K562 (cell line): ENCODE measurements around the gene C19orf44. TPM values are rescaled to one million over a fixed set of nuclear protein-coding genes. Genes with fewer than 3 reads are reported as not detected.

Experiments used
- ATAC-seq: fragments of 200-7000 bp; cut with Tn5 transposase; 3 replicates; pipeline ENCODE4 v1.9.1; 2020; ENCODE audit warnings: moderate library complexity
- BruUV-seq: library from RNA; stranded (reverse); fragments of 400-500 nt; replicated peaks from 2 replicates; lab custom pipeline; 2021; lab: Mats Ljungman, UMichigan
- CTCF ChIA-PET: fragments of 300-600 bp; formaldehyde crosslinking; extraction: SDS; loops from one replicate; lab custom pipeline; 2021; ENCODE audit warnings: low intra/inter-chr PET ratio; lab: Yijun Ruan, JAX
- POLR2A ChIA-PET: fragments of 300-600, 350-650 bp; sonication (Branson Sonifier 250); formaldehyde crosslinking; extraction: SDS; loops from one replicate; lab custom pipeline; 2021; ENCODE audit warnings: antibody characterized with exemption, inconsistent platforms; lab: Yijun Ruan, JAX
- DNase-seq, 4 experiments: peaks; one replicate each; pipeline versions ENCODE4 v3.0.0 to v3.0.0-alpha.2; 2011 to 2018; ENCODE audit warnings: low spot score in 3 of 4, mixed read lengths in 3 of 4; ENCODE audit errors: extremely low read depth in 1 of 4
- FAIRE-seq: peaks from 2 replicates; lab custom pipeline; 2011; peaks lifted over from hg19 to GRCh38; lab: Jason Lieb, UNC
- H2AFZ ChIP-seq: 2 replicates; pipeline ENCODE4 v1.6.0; 2011; ENCODE audit warnings: low read depth, low read length, control low read depth, inconsistent platforms
- H3K27ac ChIP-seq: fragments of 200-600 bp; 3 replicates; pipeline ENCODE4 v1.8.0; 2011; ENCODE audit warnings: low read depth, mild to moderate bottlenecking, control low read depth, inconsistent platforms, low read length, moderate library complexity, mixed read lengths; ENCODE audit errors: extremely low read depth
- H3K27me3 ChIP-seq, 2 experiments: fragments of 300-600 bp in 1 of 2; 2 replicates in 1 of 2; 3 replicates in 1 of 2; pipeline versions ENCODE4 v1.6.0 to v1.8.0; 2011; ENCODE audit warnings: inconsistent platforms in 2 of 2, low read length in 2 of 2, mild to moderate bottlenecking in 1 of 2, mixed read lengths in 1 of 2, moderate library complexity in 1 of 2; ENCODE audit not compliant: control insufficient read depth in 2 of 2, insufficient read depth in 2 of 2
- H3K36me3 ChIP-seq: fragments of 300-600 bp; 3 replicates; pipeline ENCODE4 v1.8.0; 2011; ENCODE audit warnings: mild to moderate bottlenecking, low read length, inconsistent platforms; ENCODE audit not compliant: control insufficient read depth, insufficient read depth
- H3K4me1 ChIP-seq, 2 experiments: fragments of 200-600 bp in 1 of 2; replicated peaks in 1 of 2; 2 replicates in 1 of 2; 3 replicates in 1 of 2; pipeline versions ENCODE4 v1.5.1 to v1.8.0; 2011; ENCODE audit warnings: inconsistent platforms in 2 of 2, low read length in 2 of 2, mild to moderate bottlenecking in 1 of 2, mixed read lengths in 1 of 2, moderate library complexity in 1 of 2; ENCODE audit not compliant: control insufficient read depth in 2 of 2, insufficient read depth in 2 of 2
- H3K4me2 ChIP-seq: 2 replicates; pipeline ENCODE4 v1.6.1; 2011; ENCODE audit warnings: low read length, control low read depth, inconsistent platforms, mixed read lengths; ENCODE audit not compliant: insufficient read depth
- H3K4me3 ChIP-seq: fragments of 200-600 bp; sonication (generic), shearing (Covaris generic); 2 replicates; pipeline ENCODE4 v1.5.1; 2016; ENCODE audit warnings: control low read depth, inconsistent platforms
- H3K79me2 ChIP-seq: fragments of 200-600 bp; 3 replicates; pipeline ENCODE4 v1.8.0; 2011; ENCODE audit warnings: low read length, inconsistent platforms; ENCODE audit not compliant: control insufficient read depth, insufficient read depth
- H3K9ac ChIP-seq, 2 experiments: 2 replicates each; pipeline versions ENCODE4 v1.6.0 to v1.6.1; 2011; ENCODE audit warnings: low read depth in 2 of 2, low read length in 2 of 2, control low read depth in 1 of 2, inconsistent platforms in 1 of 2, mild to moderate bottlenecking in 1 of 2, mixed read lengths in 1 of 2; ENCODE audit not compliant: insufficient read depth in 1 of 2
- H3K9me1 ChIP-seq: one replicate; pipeline ENCODE4 v1.6.0; 2011; ENCODE audit warnings: inconsistent platforms, mild to moderate bottlenecking, low read length, moderate library complexity; ENCODE audit not compliant: control insufficient read depth, insufficient read depth
- H3K9me3 ChIP-seq: replicated peaks from 2 replicates; pipeline ENCODE4 v1.5.1; 2011; ENCODE audit warnings: low read depth, low read length, inconsistent platforms; ENCODE audit not compliant: control insufficient read depth, insufficient read depth
- H4K20me1 ChIP-seq: replicated peaks from 2 replicates; pipeline ENCODE4 v1.6.1; 2011; ENCODE audit warnings: low read length, inconsistent platforms, mixed read lengths; ENCODE audit not compliant: control insufficient read depth, insufficient read depth
- BRCA1 ChIP-seq, 2 experiments: fragments of 450-650 bp in 1 of 2; sonication (generic) in 1 of 2; formaldehyde crosslinking in 1 of 2; IDR thresholded peaks; 2 replicates each; pipeline versions ENCODE4 v1.5.0 to v1.6.1; 2017 to 2020; ENCODE audit warnings: mild to moderate bottlenecking in 1 of 2, missing genetic modification reagents in 1 of 2
- HDAC6 ChIP-seq: IDR thresholded peaks from 2 replicates; pipeline ENCODE4 v1.6.1; 2012; ENCODE audit warnings: low read depth, mild to moderate bottlenecking, control low read depth, inconsistent platforms, low read length, moderate library complexity
- HNRNPH1 ChIP-seq: fragments of 200-400 bp; formaldehyde crosslinking; optimal IDR thresholded peaks from 2 replicates; pipeline ENCODE3; 2017; ENCODE audit warnings: low read depth, mild to moderate bottlenecking, low read length, moderate library complexity
- HNRNPK ChIP-seq: fragments of 200-400 bp; formaldehyde crosslinking; IDR thresholded peaks from one replicate; pipeline ENCODE4 v1.6.1; 2018; ENCODE audit warnings: mild to moderate bottlenecking, low read depth, low read length; ENCODE audit not compliant: poor library complexity, severe bottlenecking
- MYNN ChIP-seq, 2 experiments: sonication (generic); formaldehyde crosslinking in 1 of 2; IDR thresholded peaks; 2 replicates each; pipeline versions ENCODE4 v1.5.0 to v1.6.1; 2016 to 2020; ENCODE audit warnings: antibody characterized with exemption in 1 of 2, missing genetic modification reagents in 1 of 2
- NCOA1 ChIP-seq: fragments of 450-650 bp; IDR thresholded peaks from 2 replicates; pipeline ENCODE4 v1.6.1; 2016; ENCODE audit warnings: low read depth
- SREBF2 ChIP-seq: sonication (generic); formaldehyde crosslinking; IDR thresholded peaks from 2 replicates; pipeline ENCODE4 v1.4.0; 2020; ENCODE audit warnings: mild to moderate bottlenecking, missing genetic modification reagents
- TEAD2 ChIP-seq: fragments of 450-650 bp; IDR thresholded peaks from 2 replicates; pipeline ENCODE4 v1.6.1; 2016; ENCODE audit warnings: missing genetic modification characterization, control low read depth, missing compliant biosample characterization
- ZBTB7A ChIP-seq: IDR thresholded peaks from 2 replicates; pipeline ENCODE4 v1.6.1; 2011; ENCODE audit warnings: low read depth, mild to moderate bottlenecking, low read length, moderate library complexity, borderline replicate concordance; ENCODE audit not compliant: control insufficient read depth
- ZNF12 ChIP-seq: sonication (generic); formaldehyde crosslinking; IDR thresholded peaks from 2 replicates; pipeline ENCODE4 v1.4.0; 2020; ENCODE audit warnings: mild to moderate bottlenecking, missing genetic modification reagents
- WGBS: fragments of 100-300 bp; shearing (Covaris generic); methylation state at CpG from one replicate; pipeline ENCODE4 v1.1.6; 2016; ENCODE audit warnings: low coverage, mixed read lengths; ENCODE audit not compliant: insufficient coverage; ENCODE audit errors: missing lambda C conversion rate; 5-methylcytosine and 5-hydroxymethylcytosine counted together
- in situ Hi-C: fragments of 300-500 bp; cut with MboI; formaldehyde crosslinking; loops from 4 replicates; pipeline ENCODE4 v1.15.0; 2018; ENCODE audit warnings: inconsistent platforms, mixed read lengths
- intact Hi-C: fragments of 100-400 bp; cut with micrococcal nuclease; formaldehyde crosslinking; loops from 2 replicates; pipeline ENCODE4 v1.14.2; 2022
- polyA plus RNA-seq, 8 experiments: library from polyadenylated mRNA; depleted of rRNA in 4 of 8; stranded (reverse) in 5 of 8; unstranded in 3 of 8; fragments of >200 nt; fragmentation: Nextera tagmentation in 2 of 8; fragmentation: Illumina TruSeq in 1 of 8; extraction: Ambion mirVana in 2 of 8; extraction: Trizol in 1 of 8; gene quantifications; 2 replicates each; pipeline versions ENCODE4 v1.2.1 to v1.2.3, GENCODE V29; 2011 to 2014; ENCODE audit warnings: inconsistent platforms in 1 of 8, missing spikeins in 1 of 8
- total RNA-seq, 7 experiments: library from RNA; depleted of rRNA in 6 of 7; stranded (reverse); fragments of >200 nt in 6 of 7; fragmentation: Illumina TruSeq in 2 of 7; extraction: Trizol in 2 of 7; gene quantifications; 2 replicates each; pipeline versions ENCODE4 v1.2.1 to v1.2.3, GENCODE V29; 2011 to 2021; ENCODE audit warnings: low replicate concordance in 1 of 7
- TF ChIP-seq, protein P1 (sequence below): fragments of 450-650 bp; IDR thresholded peaks from 2 replicates; pipeline ENCODE4 v1.6.1; 2018; ENCODE audit not compliant: partially characterized antibody
- TF ChIP-seq, protein P2 (sequence below): sonication (generic); formaldehyde crosslinking; IDR thresholded peaks from 2 replicates; pipeline ENCODE4 v1.8.1; 2023; ENCODE audit warnings: mild to moderate bottlenecking, missing genetic modification reagents
- TF ChIP-seq, protein P3 (sequence below), 3 experiments: fragments of 200-800 bp in 1 of 3; fragments of 250-450 bp in 1 of 3; fragments of 450-650 bp in 1 of 3; sonication (Bioruptor Pico) in 1 of 3; sonication (Bioruptor generic) in 1 of 3; formaldehyde crosslinking in 1 of 3; IDR thresholded peaks; 2 replicates each; pipeline versions ENCODE4 v1.6.1 to v1.8.0; 2016 to 2022; ENCODE audit warnings: mild to moderate bottlenecking in 2 of 3, missing genetic modification characterization in 2 of 3, missing compliant biosample characterization in 1 of 3, moderate library complexity in 1 of 3

C19orf44 gene
- total and polyA plus RNA-seq, 9 of the 15 experiments (the other 6 are each of a cell fraction or from before 2014, with no cell fraction given): 0.41 to 7.7 (median 3.5) TPM

DNA sequence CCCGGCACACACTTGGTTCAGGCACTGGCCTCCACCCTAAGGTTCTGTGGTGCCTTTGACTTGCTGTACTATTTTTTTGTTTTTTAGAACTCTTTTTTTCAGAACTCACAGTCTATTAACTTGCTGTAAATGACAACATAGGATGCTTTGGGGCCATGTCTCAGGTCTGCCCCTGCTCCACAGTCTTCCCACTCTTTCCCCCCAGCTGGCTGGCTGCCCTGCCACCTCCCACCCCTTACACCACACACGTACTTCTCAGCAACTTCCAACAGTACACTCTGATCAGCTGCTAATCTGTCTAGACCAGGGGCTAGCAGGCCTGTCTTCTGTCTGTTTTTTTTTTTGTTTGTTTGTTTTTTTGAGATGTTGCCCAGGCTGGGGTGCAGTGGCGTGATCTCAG, 8.1 kb downstream of the C19orf44 start:
- Histone ChIP-seq H3K9me1 (no peaks in the 10 kb centered on the region), H3K4me2 (no peak overlapping the region), H4K20me1 (no peaks in the 10 kb centered on the region), H3K27ac (no peak overlapping the region), H3K4me3 (no peak overlapping the region), H3K79me2 (no peaks in the 10 kb centered on the region), H3K4me1 (no peaks in the 10 kb centered on the region; a peak in 1 of 5 replicates), H3K9me3 (no peaks in the 10 kb centered on the region), H3K9ac (no peak overlapping the region), H2AFZ (no peak overlapping the region), H3K36me3 (peaks cover 30% of the 10 kb centered on the region; the same call in 2 of the 3 replicates), H3K27me3 (no peaks in the 10 kb centered on the region)
- no peak for DNase-seq
- intact Hi-C loops (no loop called here), in situ Hi-C loops (no loop called here)
- no TSS peak for BruUV-seq
- FAIRE-seq: no peak
- POLR2A ChIA-PET: no interaction called here
- no peak for ATAC-seq
- 84% methylated on average over 3 of the region's 3 CpGs for WGBS
- CTCF ChIA-PET: no interaction called here
- no peak for TF ChIP-seq HNRNPH1
- TF ChIP-seq, protein P1, sequence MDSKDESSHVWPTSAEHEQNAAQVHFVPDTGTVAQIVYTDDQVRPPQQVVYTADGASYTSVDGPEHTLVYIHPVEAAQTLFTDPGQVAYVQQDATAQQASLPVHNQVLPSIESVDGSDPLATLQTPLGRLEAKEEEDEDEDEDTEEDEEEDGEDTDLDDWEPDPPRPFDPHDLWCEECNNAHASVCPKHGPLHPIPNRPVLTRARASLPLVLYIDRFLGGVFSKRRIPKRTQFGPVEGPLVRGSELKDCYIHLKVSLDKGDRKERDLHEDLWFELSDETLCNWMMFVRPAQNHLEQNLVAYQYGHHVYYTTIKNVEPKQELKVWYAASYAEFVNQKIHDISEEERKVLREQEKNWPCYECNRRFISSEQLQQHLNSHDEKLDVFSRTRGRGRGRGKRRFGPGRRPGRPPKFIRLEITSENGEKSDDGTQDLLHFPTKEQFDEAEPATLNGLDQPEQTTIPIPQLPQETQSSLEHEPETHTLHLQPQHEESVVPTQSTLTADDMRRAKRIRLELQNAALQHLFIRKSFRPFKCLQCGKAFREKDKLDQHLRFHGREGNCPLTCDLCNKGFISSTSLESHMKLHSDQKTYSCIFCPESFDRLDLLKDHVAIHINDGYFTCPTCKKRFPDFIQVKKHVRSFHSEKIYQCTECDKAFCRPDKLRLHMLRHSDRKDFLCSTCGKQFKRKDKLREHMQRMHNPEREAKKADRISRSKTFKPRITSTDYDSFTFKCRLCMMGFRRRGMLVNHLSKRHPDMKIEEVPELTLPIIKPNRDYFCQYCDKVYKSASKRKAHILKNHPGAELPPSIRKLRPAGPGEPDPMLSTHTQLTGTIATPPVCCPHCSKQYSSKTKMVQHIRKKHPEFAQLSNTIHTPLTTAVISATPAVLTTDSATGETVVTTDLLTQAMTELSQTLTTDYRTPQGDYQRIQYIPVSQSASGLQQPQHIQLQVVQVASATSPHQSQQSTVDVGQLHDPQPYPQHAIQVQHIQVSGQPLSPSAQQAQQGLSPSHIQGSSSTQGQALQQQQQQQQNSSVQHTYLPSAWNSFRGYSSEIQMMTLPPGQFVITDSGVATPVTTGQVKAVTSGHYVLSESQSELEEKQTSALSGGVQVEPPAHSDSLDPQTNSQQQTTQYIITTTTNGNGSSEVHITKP: no peak
- no peak for TF ChIP-seq HDAC6
- no peak for TF ChIP-seq TEAD2
- no peak for TF ChIP-seq BRCA1 (IDR thresholded peaks at IDR 0.05)
- TF ChIP-seq BRCA1 (CRISPR knock-in tag; IDR thresholded peaks at IDR 0.05): no peak
- no peak for TF ChIP-seq SREBF2
- TF ChIP-seq, protein P2, sequence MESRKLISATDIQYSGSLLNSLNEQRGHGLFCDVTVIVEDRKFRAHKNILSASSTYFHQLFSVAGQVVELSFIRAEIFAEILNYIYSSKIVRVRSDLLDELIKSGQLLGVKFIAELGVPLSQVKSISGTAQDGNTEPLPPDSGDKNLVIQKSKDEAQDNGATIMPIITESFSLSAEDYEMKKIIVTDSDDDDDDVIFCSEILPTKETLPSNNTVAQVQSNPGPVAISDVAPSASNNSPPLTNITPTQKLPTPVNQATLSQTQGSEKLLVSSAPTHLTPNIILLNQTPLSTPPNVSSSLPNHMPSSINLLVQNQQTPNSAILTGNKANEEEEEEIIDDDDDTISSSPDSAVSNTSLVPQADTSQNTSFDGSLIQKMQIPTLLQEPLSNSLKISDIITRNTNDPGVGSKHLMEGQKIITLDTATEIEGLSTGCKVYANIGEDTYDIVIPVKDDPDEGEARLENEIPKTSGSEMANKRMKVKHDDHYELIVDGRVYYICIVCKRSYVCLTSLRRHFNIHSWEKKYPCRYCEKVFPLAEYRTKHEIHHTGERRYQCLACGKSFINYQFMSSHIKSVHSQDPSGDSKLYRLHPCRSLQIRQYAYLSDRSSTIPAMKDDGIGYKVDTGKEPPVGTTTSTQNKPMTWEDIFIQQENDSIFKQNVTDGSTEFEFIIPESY (CRISPR knock-in tag): no peak
- no peak for TF ChIP-seq HNRNPK
- TF ChIP-seq ZNF12 (CRISPR knock-in tag): no peak
- no peak for TF ChIP-seq NCOA1
- TF ChIP-seq, protein P3, sequence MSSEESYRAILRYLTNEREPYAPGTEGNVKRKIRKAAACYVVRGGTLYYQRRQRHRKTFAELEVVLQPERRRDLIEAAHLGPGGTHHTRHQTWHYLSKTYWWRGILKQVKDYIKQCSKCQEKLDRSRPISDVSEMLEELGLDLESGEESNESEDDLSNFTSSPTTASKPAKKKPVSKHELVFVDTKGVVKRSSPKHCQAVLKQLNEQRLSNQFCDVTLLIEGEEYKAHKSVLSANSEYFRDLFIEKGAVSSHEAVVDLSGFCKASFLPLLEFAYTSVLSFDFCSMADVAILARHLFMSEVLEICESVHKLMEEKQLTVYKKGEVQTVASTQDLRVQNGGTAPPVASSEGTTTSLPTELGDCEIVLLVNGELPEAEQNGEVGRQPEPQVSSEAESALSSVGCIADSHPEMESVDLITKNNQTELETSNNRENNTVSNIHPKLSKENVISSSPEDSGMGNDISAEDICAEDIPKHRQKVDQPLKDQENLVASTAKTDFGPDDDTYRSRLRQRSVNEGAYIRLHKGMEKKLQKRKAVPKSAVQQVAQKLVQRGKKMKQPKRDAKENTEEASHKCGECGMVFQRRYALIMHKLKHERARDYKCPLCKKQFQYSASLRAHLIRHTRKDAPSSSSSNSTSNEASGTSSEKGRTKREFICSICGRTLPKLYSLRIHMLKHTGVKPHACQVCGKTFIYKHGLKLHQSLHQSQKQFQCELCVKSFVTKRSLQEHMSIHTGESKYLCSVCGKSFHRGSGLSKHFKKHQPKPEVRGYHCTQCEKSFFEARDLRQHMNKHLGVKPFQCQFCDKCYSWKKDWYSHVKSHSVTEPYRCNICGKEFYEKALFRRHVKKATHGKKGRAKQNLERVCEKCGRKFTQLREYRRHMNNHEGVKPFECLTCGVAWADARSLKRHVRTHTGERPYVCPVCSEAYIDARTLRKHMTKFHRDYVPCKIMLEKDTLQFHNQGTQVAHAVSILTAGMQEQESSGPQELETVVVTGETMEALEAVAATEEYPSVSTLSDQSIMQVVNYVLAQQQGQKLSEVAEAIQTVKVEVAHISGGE (CRISPR knock-in tag; IDR thresholded peaks at IDR 0.05): no peak
- TF ChIP-seq ZBTB7A: no peak
- TF ChIP-seq MYNN (IDR thresholded peaks at IDR 0.05): no peak
- TF ChIP-seq MYNN (CRISPR knock-in tag; IDR thresholded peaks at IDR 0.05): no peak
